Activated CD4-positive, alpha-beta T cell treated with anti-CD3 and anti-CD28 coated beads, Interleukin-2, amount 50 U/mL, for 16 hours (primary cell): ENCODE data around the gene TRAPPC12.

Experiments used
- DNase-seq: peaks from one replicate; pipeline ENCODE4 v3.0.0-alpha.2; 2020

Gene TRAPPC12

DNA sequence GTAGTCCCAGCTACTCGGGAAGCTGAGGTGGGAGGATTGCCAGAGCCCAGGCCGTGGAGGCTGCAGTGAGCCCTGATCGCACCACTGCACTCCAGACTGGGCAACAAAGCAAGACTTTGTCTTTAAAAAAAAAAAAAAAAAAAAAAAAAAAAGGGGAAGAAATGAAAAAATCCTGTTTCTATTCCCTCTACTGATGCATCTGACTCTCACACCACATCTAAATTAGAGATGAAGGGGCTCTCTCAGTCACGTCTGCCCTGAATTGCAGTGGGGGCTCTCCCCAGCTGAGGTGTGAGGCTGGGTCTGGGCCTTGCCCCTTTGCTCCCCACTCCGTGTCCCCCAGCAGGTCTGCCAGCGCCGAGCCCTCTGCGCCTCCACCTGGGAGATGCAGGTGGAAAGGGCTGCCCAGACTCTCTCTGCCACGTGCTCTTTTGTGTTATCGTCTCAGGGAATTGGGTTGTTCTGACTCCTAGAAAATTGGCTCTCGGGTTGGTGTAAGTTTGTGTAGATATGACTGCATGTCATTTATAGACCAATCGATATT is 30.2 kb downstream of the TRAPPC12 start:
- DNase-seq: no peak

DNA sequence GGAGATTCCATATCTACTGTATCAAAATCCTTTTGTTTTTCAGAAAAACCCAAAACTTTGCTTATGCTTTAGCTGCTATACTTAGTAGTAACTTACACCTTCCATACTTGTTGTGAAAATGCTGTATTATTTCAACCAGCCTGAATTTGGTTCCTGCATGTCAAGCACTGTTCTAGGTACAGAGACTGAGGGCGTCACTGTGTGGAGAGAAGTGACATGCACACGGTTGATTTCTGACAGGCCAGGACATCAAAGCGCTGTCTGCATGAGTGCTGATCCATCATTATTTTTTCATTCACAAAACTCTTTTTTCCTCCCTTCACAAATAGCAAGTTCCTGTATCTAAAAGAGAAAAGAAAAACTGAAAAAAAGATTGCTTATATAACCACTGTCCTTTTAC is 31.6 kb downstream of the TRAPPC12 start:
- DNase-seq: no peak

DNA sequence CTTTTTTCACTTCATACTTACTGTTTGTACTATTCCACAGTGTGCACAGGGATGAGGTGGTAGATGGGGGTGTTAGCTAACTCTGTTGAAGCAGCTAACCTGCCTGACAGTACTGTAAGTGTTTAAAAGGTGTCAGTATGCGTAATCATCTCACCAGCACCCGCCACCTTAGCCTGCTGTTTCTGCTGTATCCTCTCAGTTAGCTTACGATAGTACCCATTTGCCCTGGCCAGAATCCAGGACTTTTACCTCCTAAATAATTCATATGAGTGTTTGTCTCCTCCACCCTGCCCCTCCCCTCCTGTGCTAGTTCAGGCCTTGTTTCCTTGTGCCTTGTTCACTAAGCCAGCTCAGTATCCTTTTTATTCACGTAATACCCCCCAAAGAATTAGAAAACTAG is 34.2 kb downstream of the TRAPPC12 start:
- no peak for DNase-seq

DNA sequence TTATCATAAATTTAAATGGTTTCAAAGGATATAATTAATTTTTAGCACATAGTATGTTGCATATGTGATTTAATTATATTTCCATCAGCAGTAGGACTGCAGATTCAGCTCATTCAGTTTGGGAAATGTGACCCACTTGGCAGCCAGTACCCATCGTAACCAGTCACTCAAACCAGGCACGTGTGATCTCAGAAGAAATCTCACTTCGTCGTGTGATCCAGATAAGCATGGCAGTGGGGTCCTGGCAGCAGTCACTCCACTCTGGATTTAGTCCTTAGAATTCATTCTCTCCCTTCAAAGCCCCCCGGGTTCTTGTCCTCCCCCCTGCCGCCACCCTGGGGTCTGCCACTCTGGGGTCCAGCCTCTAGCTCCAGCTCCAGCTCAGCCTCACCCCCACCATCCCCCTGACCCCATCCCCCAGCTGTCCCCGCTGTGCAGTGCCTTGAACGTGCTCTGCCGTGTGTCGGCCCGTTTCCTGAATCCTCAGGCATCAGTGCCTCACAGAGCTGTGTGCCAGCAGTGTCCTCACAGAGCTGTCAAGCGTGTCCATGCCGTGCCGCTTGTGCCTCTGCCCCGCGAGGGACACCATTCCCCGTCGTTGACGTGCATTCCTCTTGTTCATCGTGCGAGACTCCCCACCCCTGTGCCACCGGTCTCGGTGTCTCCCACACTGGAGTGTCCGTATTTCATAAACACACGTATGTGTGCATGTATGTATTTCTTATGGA is 34.8 kb downstream of the TRAPPC12 start:
- no peak for DNase-seq

DNA sequence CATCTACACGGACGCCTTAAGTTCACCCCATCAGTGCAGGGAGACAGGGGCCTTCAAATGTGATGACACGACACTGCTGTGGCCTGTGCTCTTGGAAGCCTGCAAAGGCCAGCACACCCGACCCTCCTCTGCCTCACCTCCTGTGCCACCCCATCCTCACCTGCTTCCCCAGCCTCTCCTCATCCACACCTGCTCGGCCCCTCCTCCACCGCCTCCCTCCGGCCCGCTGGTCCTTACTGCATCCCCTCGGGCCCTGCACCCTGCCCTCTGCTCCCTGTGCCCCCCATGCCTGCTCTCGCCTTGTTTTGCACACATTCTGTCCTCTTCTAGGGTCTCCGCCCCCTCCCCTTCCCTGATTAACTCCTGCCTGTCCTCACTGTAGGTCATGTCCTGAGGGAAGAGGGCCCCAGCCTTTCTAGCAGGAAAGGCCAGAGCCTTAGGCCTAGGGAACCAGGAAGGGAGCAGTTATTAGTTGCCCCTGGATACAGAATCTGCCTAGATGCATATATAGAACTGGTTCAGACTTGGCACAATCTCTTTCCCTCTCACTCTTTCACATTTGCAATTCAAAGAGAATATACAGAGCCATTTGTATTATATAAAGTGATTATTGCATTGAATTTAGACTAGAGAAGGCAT is 39.4 kb downstream of the TRAPPC12 start:
- DNase-seq: no peak

- DNase-seq: no peak
Observed at GRCh38 chr2:3420076-3420768, 40.7 kb downstream of the TRAPPC12 start.

GRCh38 chr2:3420769-3421397 is 41.4 kb downstream of the TRAPPC12 start:
- no peak for DNase-seq

DNA sequence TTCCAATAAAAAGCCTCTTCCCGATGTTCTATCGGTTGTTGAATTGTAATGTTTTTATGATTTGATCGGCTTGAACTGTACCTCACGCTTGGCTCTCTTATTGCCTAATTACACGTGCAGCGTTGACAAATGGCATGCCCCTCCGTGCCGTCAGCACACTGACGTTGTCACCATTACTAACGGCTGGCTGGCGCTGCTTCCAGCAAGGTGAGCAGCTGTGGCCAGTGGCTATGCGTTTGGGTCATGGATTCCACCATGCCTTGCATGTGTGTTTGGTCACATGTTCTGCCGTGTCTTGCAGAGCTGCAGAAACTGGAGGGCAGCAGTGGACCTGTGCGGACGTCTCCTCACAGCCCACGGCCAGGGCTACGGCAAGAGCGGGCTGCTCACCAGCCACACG is 42.1 kb downstream of the TRAPPC12 start:
- no peak for DNase-seq

- no peak for DNase-seq
Observed at GRCh38 chr2:3422161-3422779, 42.8 kb downstream of the TRAPPC12 start.

DNA sequence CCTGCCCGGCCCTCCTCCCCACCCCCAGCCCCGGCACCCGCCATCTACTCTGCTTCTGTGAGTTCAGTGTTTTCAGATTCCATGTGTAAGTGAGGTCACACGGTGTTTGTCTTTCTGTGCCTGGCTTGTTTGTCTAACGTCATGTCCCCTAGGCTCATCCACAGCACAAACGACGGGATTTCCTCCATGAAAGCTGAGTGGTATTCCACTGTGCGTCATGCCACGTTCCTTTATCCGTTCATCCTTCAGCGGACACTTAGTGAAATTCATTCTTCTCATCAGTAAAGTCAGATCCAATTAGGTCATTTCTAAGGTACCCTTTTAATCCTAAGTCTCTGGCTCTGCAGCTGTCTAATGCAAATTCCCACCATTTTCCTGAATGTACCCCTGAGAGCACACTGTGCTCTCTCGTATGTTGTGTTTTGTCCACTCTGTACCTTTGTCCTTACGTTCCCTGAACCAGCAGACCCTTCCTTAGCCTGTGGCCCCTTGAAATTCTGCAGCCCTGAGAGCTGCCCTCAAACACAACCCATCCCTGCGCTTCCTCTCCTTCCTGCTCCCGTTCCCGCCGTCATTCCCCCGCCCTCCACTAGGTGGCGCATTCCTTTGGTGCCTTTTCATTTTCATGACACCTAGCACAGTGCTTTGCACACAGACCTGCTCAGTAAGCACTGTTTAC is 44.1 kb downstream of the TRAPPC12 start:
- DNase-seq: peak; percentile 70

DNA sequence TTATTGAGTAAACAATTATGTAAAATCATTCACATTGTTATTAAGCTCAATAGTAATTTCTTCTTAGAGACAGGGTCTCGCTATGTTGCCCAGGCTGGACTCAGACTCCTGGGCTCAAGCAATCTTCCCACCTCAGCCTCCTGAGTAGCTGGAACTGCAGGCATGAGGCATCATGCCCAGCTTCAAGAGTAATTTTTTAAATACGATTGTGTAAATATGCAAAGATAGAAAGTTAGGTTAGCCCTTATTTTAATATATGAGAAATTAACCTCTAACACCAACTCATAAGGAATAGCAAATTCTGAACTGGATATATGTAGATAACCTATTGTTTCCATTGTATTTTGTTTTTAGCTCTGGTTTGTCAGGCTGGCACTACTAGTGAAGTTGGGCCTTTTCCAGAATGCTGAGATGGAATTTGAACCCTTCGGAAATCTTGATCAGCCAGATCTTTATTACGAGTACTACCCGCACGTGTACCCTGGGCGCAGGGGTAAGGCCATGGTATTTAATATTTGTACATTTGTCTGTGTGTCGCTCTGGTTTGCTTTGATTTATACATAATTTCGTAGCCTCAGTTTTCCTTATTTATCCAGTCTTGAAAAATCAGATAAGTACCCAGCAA is 44.8 kb downstream of the TRAPPC12 start:
- DNase-seq: no peak

GRCh38 chr2:3426615-3427014 is 47.1 kb downstream of the TRAPPC12 start:
- DNase-seq: no peak

- no peak for DNase-seq
Observed at GRCh38 chr2:3427272-3427671, 47.8 kb downstream of the TRAPPC12 start.

- DNase-seq: no peak
Observed at GRCh38 chr2:3428577-3428976, 49.1 kb downstream of the TRAPPC12 start.

- DNase-seq: no peak
Observed at GRCh38 chr2:3429066-3429610, 49.6 kb downstream of the TRAPPC12 start.

- DNase-seq: no peak
Observed at GRCh38 chr2:3430172-3430571, 50.7 kb downstream of the TRAPPC12 start.

DNA sequence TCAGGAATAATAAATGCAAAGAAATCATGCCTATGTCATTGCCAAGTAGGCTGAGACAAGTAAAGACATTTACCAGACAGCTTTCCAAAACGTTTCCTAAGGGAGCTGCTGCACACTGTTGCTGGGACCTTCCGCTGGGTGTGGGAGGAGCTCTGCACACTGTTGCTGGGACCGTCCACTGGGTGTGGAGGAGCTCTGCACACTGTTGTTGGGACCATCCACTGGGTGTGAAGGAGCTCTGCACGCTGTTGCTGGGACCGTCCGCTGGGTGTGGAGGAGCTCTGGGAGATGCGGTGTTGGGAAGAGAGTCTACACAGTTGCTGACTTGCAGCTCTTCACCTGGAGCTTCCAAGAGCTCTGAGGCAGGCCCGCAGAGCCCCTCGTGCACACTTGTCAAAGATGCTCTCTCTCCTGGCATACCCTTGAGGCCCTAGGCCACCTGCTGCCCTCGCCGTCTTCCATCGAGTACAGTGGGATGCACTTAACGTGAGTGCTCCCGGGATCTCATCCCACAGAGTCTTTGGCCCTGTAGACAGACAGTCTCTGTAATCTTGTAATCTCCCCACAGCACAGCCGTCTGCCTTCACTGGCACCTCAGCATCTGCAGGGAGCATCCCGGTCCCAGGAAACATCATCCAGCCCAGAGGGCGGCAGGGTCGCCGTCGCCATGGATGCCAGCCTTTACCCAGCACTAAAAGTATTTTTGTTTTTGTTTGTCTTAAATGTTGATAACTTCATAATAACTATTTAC is 51.4 kb downstream of the TRAPPC12 start:
- no peak for DNase-seq

DNA sequence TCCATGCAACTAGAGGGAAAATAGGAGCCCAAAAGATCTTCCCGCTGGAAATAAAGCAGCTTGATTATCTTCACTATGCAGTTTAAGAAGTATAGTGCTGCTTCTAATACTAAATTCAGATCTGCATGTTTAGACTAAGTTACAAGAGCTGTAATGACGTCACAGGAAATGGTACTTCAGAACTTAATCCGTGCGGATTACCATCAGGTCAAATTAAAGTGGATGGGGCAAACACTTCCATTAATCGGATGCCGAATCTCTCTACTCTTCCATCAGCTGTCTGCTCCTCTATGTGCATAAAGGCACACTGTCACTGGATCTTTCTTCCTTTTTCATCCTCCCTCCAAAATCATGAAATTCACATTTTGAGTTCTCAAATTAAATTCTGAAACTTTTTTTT is 52.6 kb downstream of the TRAPPC12 start:
- DNase-seq: no peak

DNA sequence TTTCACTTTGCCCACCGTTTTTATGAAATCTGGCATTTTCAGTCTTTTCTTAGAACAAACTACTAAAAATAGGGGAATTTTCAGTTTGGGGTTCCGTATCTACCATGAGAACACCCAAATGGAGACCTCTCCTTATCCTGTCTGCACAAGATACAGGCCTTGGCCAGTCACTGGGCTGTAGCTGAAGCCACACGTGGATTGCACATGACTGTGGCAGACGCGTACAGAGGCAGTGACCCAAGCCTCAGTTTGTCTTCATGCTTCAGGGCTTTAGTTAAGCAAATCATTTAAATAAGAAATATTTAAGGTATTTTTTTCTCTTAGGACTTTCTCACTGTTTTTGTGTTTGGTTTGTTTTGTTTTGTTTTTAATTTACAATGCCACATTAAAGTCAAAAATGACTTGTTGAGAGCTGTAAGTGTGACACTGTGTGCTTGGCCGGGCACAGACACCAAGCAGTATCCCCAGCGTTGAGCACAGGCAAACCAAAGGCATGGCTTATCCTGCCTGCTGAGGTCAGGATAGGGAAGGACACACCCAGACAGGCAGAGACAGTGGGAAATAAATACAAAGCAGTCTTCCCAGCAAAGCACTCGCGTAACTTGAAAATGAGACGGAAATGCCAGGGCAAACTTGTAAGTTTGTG is 53.3 kb downstream of the TRAPPC12 start:
- no peak for DNase-seq

- no peak for DNase-seq
Observed at GRCh38 chr2:3433339-3433699, 53.8 kb downstream of the TRAPPC12 start.
